Spleen (tissue), 11 donors: Measurements from ENCODE around the gene EPHA3. TPM values are rescaled to one million over a fixed set of nuclear protein-coding genes. Genes with fewer than 3 reads are reported as not detected.

Source experiments
- DNase-seq: peaks from one replicate; pipeline ENCODE4 v3.0.0-alpha.2; 2020
- H3K27ac ChIP-seq, 8 donors: fragments of 200-600 bp; sonication (generic) in 7 of 8; 1 replicate in 4 of 8; 2 replicates in 4 of 8; pipeline versions ENCODE4 v1.5.0 to v1.8.0; 2016 to 2021; ENCODE audit warnings: inconsistent platforms in 4 of 8, mild to moderate bottlenecking in 4 of 8, moderate library complexity in 1 of 8
- H3K27me3 ChIP-seq, 7 donors: fragments of 200-600 bp; sonication (generic) in 6 of 7; replicated peaks in 1 of 7; 1 replicate in 4 of 7; 2 replicates in 3 of 7; pipeline versions ENCODE4 v1.5.0 to v1.8.0; 2016 to 2021; ENCODE audit warnings: inconsistent platforms in 3 of 7, mild to moderate bottlenecking in 1 of 7
- H3K36me3 ChIP-seq, 6 donors: fragments of 200-600 bp; sonication (generic) in 5 of 6; 1 replicate in 4 of 6; 2 replicates in 2 of 6; pipeline versions ENCODE4 v1.5.0 to v1.8.0; 2016 to 2021; ENCODE audit warnings: inconsistent platforms in 2 of 6
- H3K4me1 ChIP-seq, 6 donors: fragments of 200-600 bp; sonication (generic) in 5 of 6; 1 replicate in 3 of 6; 2 replicates in 3 of 6; pipeline versions ENCODE4 v1.5.0 to v1.8.0; 2016 to 2021; ENCODE audit warnings: inconsistent platforms in 3 of 6
- H3K4me3 ChIP-seq, 8 donors: fragments of 200-600 bp; sonication (generic) in 7 of 8; 1 replicate in 4 of 8; 2 replicates in 4 of 8; pipeline versions ENCODE4 v1.5.0 to v1.8.0; 2016 to 2021; ENCODE audit warnings: inconsistent platforms in 4 of 8, mild to moderate bottlenecking in 4 of 8, moderate library complexity in 2 of 8
- H3K9me3 ChIP-seq, 8 donors: fragments of 200-600 bp; sonication (generic) in 7 of 8; 1 replicate in 4 of 8; 2 replicates in 4 of 8; pipeline versions ENCODE4 v1.5.0 to v1.8.0; 2016 to 2021; ENCODE audit warnings: inconsistent platforms in 4 of 8
- POLR2A ChIP-seq, 3 donors: fragments of 450-650 bp; IDR thresholded peaks; one replicate each; pipeline ENCODE4 v1.5.1; 2017; ENCODE audit warnings: antibody characterized with exemption in 3 of 3, mild to moderate bottlenecking in 1 of 3
- POLR2AphosphoS5 ChIP-seq, 3 donors: sonication (generic); formaldehyde crosslinking; IDR thresholded peaks; one replicate each; pipeline ENCODE4 v1.5.1; 2017; ENCODE audit warnings: antibody characterized with exemption in 3 of 3
- WGBS, 5 donors: extraction: QIAGEN DNeasy Blood & Tissue Kit in 3 of 5; methylation state at CpG; one replicate each; pipeline versions ENCODE4 v1.1.5 to v1.1.7; 2013 to 2018; 5-methylcytosine and 5-hydroxymethylcytosine counted together
- intact Hi-C: fragments of 100-400 bp; cut with DNase I; formaldehyde crosslinking; loops from one replicate; pipeline ENCODE4 v1.15.0; 2023; ENCODE audit warnings: low total_unique reads
- polyA plus RNA-seq, 3 donors: library from polyadenylated mRNA; stranded (reverse); fragments of 200-250 nt; gene quantifications; one replicate each; pipeline ENCODE4 v1.2.1, GENCODE V29; 2013
- total RNA-seq, 7 donors: library from RNA; depleted of rRNA in 3 of 7; stranded (reverse); fragments of >200 nt in 3 of 7; fragmentation: NEBNext Ultra II Directional in 4 of 7; extraction: Animal tissue kit (Norgen Biotek cat#: 25700) in 4 of 7; gene quantifications; one replicate each; pipeline versions ENCODE4 v1.1.0 to v1.2.1, GENCODE V29; 2016 to 2021
- TF ChIP-seq, protein P1 (sequence below), 11 experiments: fragments of 200-600 bp in 7 of 11; fragments of 450-650 bp in 4 of 11; sonication (generic) in 4 of 11; IDR thresholded peaks in 8 of 11; conservative IDR thresholded peaks in 3 of 11; 1 replicate in 7 of 11; 2 replicates in 4 of 11; pipeline versions ENCODE4 v1.4.0 to v1.8.0; 2016 to 2021; ENCODE audit warnings: antibody characterized with exemption in 11 of 11, inconsistent platforms in 4 of 11, mild to moderate bottlenecking in 1 of 11
- donor health status: healthy with polysubstance abuse.
- donor health status: DM: no; HTN: no; CAD: no; lungs with moderate emphysema.
- donor health status: DM: no; HTN: no; CAD: no.
- donor health status: Bipolar disorder and iron deficiency.
- donor health status: healthy.
- donor health status: DM: no; HTN: no; CAD: no.
- donor health status: DM: yes; HTN: yes; CAD: no.

EPHA3 gene
- total and polyA plus RNA-seq, 10 donors: 0.07 to 1.2 (median 0.76) TPM

DNA sequence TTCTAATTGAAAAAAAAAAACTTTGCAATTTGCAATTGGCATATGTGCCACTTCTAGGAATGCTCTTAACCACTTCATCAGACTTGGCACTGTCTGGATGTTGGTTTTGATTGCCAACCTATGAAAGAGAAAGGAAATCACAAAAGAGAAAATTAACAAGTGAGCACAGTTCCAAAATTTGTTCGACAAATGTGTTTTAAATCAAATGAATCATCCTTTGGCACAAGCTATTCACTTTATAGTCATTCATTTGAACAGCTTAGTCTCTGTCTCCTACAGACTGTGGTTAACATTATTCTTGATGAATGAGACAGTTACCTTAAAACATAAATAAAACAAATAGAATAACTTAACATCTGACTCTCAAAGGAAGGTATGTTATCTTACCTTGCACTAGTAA lies 265.0 kb downstream of the EPHA3 start:
- TF ChIP-seq POLR2A (IDR thresholded peaks at IDR 0.05): no peak
- no peak for TF ChIP-seq POLR2AphosphoS5 (IDR thresholded peaks at IDR 0.05)
- TF ChIP-seq, protein P1, sequence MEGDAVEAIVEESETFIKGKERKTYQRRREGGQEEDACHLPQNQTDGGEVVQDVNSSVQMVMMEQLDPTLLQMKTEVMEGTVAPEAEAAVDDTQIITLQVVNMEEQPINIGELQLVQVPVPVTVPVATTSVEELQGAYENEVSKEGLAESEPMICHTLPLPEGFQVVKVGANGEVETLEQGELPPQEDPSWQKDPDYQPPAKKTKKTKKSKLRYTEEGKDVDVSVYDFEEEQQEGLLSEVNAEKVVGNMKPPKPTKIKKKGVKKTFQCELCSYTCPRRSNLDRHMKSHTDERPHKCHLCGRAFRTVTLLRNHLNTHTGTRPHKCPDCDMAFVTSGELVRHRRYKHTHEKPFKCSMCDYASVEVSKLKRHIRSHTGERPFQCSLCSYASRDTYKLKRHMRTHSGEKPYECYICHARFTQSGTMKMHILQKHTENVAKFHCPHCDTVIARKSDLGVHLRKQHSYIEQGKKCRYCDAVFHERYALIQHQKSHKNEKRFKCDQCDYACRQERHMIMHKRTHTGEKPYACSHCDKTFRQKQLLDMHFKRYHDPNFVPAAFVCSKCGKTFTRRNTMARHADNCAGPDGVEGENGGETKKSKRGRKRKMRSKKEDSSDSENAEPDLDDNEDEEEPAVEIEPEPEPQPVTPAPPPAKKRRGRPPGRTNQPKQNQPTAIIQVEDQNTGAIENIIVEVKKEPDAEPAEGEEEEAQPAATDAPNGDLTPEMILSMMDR (IDR thresholded peaks at IDR 0.05 in 8 of 11, conservative IDR thresholded peaks at IDR 0.05 in 3 of 11): no peak
- Histone ChIP-seq H3K27me3 (no peaks in the 10 kb centered on the region), H3K4me3 (no peak overlapping the region), H3K36me3 (no peaks in the 10 kb centered on the region), H3K9me3 (peaks cover 0 to 11% (median 2%) of the 10 kb centered on the region in 8 donors), H3K27ac (no peak overlapping the region), H3K4me1 (no peaks in the 10 kb centered on the region)
- WGBS, 5 donors: 58 to 94% (median 71%) methylated on average over 1 of the region's 1 CpG
- intact Hi-C loops: no loop called here
- DNase-seq: no peak

DNA sequence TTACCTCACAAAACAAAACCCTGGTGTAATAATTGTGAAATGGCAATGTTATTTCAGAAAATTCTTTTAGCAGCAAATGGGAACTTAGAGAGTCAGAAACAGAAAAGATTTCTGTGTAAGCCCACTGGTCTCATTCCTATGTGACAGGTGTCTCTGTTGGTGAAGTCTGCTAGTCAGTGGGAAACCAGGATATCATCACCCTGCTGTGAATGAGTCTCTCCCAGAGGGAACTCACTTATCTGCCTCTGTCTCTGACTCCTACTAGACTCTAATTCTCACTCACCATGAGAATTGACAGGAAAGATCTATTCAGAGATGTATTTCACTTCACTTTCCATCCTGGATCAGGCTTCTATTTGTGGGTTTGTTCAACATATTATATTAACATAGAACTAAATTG lies 266.0 kb downstream of the EPHA3 start:
- Histone ChIP-seq H3K36me3 (no peaks in the 10 kb centered on the region), H3K27ac (no peak overlapping the region), H3K4me1 (no peaks in the 10 kb centered on the region), H3K4me3 (no peak overlapping the region), H3K27me3 (no peaks in the 10 kb centered on the region), H3K9me3 (peaks cover 0 to 7% (median 2%) of the 10 kb centered on the region in 8 donors)
- TF ChIP-seq POLR2A (IDR thresholded peaks at IDR 0.05) (no peak), POLR2AphosphoS5 (IDR thresholded peaks at IDR 0.05) (no peak)
- TF ChIP-seq, protein P1 (IDR thresholded peaks at IDR 0.05 in 8 of 11, conservative IDR thresholded peaks at IDR 0.05 in 3 of 11): no peak
- intact Hi-C loops: no loop called here
- DNase-seq: no peak

DNA sequence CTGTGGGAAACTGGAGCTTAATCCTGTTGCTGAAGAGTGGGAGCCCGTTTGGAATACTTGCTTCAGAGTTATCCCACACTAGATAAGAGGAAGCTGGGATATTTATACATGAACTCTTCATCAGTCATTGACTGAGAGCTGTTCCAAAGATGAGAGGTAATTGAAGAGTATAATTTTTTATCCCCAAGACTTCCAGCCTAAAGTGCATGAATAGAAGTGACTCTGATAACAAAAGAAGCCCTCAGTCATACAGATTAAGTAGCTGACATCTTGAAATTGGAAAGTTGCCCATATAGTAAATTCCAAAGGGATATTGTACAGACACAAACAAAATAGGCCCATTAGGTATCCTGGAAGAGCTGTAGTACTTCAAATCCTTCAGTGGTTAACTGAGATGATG lies 268.0 kb downstream of the EPHA3 start:
- intact Hi-C loops: no loop called here
- no peak for DNase-seq
- H3K4me1 ChIP-seq: no peaks in the 10 kb centered on the region
- H3K36me3 ChIP-seq: no peaks in the 10 kb centered on the region
- H3K27me3 ChIP-seq: no peaks in the 10 kb centered on the region
- no peak overlapping the region for H3K27ac ChIP-seq
- H3K4me3 ChIP-seq: no peak overlapping the region
- 31 to 57% (median 47%) methylated on average over 1 of the region's 1 CpG for WGBS, 5 donors
- H3K9me3 ChIP-seq: peaks cover 0 to 3% (median 0%) of the 10 kb centered on the region in 8 donors
- TF ChIP-seq, protein P1 (IDR thresholded peaks at IDR 0.05 in 8 of 11, conservative IDR thresholded peaks at IDR 0.05 in 3 of 11): no peak
- TF ChIP-seq POLR2AphosphoS5 (IDR thresholded peaks at IDR 0.05) (no peak), POLR2A (IDR thresholded peaks at IDR 0.05) (no peak)

DNA sequence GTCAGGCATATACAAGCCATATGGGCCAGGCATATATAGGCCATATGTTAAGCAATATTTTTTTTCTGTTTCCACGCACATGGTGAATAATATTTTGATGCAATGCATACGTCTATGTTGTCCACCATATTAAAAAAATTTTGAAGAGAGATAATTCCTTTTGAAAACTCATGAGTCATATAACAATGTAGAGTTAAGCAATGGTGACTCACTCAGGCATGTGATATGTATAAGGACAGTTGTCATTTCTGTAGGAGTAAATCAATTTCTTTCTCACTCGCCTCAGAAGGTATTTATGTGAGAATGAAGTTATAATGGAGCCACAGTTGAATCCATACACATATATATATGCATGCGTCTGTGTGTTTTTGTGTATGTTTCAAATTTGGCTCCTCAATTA lies 272.6 kb downstream of the EPHA3 start:
- Histone ChIP-seq H3K27ac (no peak overlapping the region), H3K27me3 (no peaks in the 10 kb centered on the region), H3K4me3 (no peak overlapping the region), H3K36me3 (no peaks in the 10 kb centered on the region), H3K4me1 (no peaks in the 10 kb centered on the region), H3K9me3 (peaks cover 0 to 18% (median 2%) of the 10 kb centered on the region in 8 donors)
- no peak for TF ChIP-seq POLR2AphosphoS5 (IDR thresholded peaks at IDR 0.05)
- TF ChIP-seq, protein P1 (IDR thresholded peaks at IDR 0.05 in 8 of 11, conservative IDR thresholded peaks at IDR 0.05 in 3 of 11): no peak
- no peak for TF ChIP-seq POLR2A (IDR thresholded peaks at IDR 0.05)
- no peak for DNase-seq
- WGBS, 5 donors: 86 to 92% (median 89%) methylated on average over 4 of the region's 4 CpGs
- intact Hi-C loops: no loop called here
